AG09319 (cell line): ENCODE measurements around the gene ZNF71.

Experiments used
- DNase-seq: peaks from one replicate; pipeline ENCODE4 v3.0.0-alpha.2; 2010; ENCODE audit warnings: low read depth; ENCODE audit errors: extremely low read depth
- TF ChIP-seq, protein P1 (sequence below): IDR thresholded peaks from 2 replicates; pipeline ENCODE4 v1.5.1; 2011; ENCODE audit warnings: low read depth, mild to moderate bottlenecking, inconsistent platforms, low read length, moderate library complexity

The ZNF71 gene

DNA sequence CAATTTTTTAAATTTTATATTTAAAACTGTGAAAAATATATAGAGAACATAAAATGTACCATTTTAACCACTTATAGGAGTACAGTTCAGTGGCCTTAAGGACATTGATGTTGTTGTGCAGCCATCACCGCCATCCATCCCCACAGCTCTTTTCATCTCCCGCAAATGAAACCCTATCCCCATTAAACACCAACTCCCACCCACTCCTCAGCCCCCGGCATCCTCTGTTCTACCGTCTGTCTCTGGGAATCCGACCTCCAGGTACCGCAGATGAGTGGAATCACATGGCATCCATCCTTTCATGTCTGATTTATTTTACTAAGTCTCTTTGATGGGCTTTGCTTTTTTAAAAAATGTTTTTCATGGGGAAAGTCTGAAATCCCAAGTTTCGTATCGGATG lies 24.0 kb downstream of the ZNF71 start:
- TF ChIP-seq, protein P1, sequence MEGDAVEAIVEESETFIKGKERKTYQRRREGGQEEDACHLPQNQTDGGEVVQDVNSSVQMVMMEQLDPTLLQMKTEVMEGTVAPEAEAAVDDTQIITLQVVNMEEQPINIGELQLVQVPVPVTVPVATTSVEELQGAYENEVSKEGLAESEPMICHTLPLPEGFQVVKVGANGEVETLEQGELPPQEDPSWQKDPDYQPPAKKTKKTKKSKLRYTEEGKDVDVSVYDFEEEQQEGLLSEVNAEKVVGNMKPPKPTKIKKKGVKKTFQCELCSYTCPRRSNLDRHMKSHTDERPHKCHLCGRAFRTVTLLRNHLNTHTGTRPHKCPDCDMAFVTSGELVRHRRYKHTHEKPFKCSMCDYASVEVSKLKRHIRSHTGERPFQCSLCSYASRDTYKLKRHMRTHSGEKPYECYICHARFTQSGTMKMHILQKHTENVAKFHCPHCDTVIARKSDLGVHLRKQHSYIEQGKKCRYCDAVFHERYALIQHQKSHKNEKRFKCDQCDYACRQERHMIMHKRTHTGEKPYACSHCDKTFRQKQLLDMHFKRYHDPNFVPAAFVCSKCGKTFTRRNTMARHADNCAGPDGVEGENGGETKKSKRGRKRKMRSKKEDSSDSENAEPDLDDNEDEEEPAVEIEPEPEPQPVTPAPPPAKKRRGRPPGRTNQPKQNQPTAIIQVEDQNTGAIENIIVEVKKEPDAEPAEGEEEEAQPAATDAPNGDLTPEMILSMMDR, result no peak
- no peak for DNase-seq

DNA sequence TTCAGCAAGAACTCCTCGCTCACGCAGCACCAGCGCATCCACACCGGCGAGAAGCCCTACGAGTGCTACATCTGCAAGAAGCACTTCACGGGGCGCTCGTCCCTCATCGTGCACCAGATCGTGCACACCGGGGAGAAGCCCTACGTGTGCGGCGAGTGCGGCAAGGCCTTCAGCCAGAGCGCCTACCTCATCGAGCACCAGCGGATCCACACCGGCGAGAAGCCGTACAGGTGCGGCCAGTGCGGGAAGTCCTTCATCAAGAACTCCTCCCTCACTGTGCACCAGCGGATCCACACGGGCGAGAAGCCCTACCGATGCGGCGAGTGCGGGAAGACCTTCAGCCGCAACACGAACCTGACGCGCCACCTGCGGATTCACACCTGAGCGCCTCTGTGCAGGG lies 27.3 kb downstream of the ZNF71 start:
- TF ChIP-seq, protein P1, result no peak
- no peak for DNase-seq

DNA sequence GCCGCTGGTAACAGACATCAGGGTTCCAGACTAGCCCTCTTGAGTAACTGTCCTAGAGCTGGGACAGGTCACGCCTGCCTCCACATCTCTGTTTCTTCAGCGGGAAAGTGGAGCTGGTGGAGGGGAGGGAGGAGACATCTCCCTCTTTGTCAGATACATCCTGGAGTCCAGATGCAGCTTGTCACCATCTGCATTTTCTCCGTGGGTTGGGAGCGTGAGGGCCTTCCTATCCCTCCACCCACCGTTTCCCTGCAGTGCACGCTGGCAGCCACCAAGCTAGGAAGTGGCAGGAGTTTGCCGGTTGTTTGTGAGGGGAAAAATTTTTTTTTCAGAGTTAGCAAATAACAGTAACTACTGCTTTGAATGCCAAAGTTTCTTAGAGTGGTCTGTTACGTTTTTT lies 27.9 kb downstream of the ZNF71 start:
- DNase-seq, result no peak
- TF ChIP-seq, protein P1, result no peak

DNA sequence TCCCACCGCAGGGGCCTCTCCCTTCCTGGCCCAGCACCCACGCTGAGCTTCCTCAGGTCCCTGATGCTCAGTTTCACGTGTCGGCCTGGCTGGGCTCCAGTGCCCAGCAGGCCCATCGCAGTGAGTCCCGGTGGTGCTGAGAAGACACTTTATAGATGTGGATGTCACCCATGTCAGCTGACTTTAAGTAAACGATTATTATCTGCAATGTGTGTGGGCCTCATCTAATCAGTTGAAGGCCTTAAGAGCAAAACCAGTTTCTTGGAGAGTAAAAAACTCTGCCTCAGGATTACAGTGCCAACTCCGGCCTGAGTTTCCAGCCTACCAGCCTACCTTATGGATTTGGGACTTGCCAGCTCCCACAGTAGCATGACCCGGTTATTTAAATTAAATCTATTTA lies 30.6 kb downstream of the ZNF71 start:
- DNase-seq, result no peak
- TF ChIP-seq, protein P1, result no peak

DNA sequence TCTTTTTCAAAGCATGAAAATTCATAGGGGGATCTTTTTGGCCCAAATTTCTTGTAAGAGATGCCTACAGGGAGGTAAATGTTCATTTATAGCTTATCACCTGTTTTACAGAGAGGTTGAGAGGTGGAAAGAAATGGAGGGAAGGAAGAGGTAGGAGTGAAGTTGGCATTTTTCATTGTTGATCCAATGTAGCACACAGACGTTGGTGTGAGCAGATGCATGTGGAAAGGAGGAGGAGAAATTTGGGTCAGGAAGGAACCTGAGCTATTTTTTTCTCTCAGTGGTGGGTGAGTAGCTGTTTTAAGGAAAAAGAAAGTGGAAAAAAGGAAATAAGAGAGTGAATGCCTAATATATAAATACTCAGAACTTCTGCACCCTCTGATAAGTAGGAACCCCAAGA lies 37.9 kb downstream of the ZNF71 start:
- TF ChIP-seq, protein P1, result no peak
- no peak for DNase-seq

DNA sequence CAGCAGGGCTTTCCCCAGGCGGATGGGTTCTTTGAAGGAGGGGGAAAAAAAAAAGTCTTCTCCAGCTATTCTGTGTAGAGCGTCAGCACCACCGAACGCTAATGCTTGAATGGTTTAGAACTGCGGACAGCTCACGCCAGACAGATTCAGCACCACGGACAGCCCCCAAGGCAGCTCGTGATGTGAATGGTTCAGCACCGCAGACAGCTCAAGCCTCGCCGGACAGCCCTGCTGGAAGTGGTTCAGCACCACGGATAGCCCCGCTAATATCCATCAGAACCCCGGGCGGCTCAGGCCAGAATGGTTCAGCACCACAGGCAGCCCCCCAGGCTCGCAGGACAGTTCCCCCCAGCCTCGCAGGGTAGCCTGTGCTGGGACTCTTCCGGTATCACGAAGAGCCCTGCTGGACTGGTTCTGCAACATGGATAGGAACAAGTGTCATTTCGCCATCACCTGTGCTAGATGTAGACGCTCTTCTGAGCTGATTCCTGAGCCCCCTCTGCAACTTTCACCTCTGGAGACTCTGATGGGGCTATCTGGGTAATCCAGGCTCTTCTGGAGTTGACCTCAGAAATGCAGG lies 43.0 kb downstream of the ZNF71 start:
- TF ChIP-seq, protein P1, result no peak
- DNase-seq, result no peak

DNA sequence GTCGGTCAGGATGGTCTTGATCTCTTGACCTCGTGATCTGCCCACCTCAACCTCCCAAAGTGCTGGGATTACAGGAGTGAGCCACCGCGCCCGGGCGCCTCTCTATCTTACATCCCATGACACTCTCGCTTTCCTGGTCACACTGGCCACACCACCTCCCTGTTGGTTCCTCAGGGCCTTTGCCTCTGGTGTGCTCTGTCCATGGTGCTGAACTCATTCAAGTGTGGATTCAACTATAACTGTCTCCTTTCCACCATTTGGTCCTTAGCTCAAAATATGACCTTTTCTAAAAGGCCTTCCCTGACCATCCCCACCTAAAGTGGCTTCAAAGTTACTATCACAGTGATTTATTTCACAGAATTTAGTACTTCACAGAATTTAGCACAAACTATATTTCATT lies 44.1 kb downstream of the ZNF71 start:
- TF ChIP-seq, protein P1, result no peak

More for the DNA sequence above, 44.1 kb downstream of the ZNF71 start:
- DNase-seq, result no peak
